HG03025 (cell line): ENCODE results near the gene INTS11.
A peak's percentile ranks its signal among the peaks of the same experiment; 100 is the strongest.
"Not testable (repeated sequence)": the region's sequence is repeated elsewhere in the genome, so short reads cannot be mapped to it uniquely, and the experiment has no call there.

Experiments used
- ATAC-seq: cut with Tn5 transposase; IDR thresholded peaks from one replicate; pipeline ENCODE4 v1.9.1; 2021; ENCODE audit warnings: mild to moderate bottlenecking, moderate library complexity; ENCODE audit not compliant: unreplicated experiment, low FRiP score

Gene INTS11

DNA sequence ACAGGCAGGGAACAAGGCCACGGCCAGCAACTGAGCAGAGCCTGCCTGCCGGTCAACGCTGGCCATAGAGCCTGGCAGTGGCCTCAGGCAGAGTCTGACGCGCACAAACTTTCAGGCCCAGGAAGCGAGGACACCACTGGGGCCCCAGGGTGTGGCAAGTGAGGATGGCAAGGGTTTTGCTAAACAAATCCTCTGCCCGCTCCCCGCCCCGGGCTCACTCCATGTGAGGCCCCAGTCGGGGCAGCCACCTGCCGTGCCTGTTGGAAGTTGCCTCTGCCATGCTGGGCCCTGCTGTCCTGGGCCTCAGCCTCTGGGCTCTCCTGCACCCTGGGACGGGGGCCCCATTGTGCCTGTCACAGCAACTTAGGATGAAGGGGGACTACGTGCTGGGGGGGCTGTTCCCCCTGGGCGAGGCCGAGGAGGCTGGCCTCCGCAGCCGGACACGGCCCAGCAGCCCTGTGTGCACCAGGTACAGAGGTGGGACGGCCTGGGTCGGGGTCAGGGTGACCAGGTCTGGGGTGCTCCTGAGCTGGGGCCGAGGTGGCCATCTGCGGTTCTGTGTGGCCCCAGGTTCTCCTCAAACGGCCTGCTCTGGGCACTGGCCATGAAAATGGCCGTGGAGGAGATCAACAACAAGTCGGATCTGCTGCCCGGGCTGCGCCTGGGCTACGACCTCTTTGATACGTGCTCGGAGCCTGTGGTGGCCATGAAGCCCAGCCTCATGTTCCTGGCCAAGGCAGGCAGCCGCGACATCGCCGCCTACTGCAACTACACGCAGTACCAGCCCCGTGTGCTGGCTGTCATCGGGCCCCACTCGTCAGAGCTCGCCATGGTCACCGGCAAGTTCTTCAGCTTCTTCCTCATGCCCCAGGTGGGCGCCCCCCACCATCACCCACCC, 6.9 kb upstream of the INTS11 start, which contains the start of gene TAS1R3:
TAS1R3 (plus strand) TSS at position 213 of the 898 bp plus-strand sequence; CDS start at position 279, 66 bp downstream.
- no peak for ATAC-seq

GRCh38 chr1:1330366-1331067, 6.1 kb upstream of the INTS11 start:
- ATAC-seq, result no peak

DNA sequence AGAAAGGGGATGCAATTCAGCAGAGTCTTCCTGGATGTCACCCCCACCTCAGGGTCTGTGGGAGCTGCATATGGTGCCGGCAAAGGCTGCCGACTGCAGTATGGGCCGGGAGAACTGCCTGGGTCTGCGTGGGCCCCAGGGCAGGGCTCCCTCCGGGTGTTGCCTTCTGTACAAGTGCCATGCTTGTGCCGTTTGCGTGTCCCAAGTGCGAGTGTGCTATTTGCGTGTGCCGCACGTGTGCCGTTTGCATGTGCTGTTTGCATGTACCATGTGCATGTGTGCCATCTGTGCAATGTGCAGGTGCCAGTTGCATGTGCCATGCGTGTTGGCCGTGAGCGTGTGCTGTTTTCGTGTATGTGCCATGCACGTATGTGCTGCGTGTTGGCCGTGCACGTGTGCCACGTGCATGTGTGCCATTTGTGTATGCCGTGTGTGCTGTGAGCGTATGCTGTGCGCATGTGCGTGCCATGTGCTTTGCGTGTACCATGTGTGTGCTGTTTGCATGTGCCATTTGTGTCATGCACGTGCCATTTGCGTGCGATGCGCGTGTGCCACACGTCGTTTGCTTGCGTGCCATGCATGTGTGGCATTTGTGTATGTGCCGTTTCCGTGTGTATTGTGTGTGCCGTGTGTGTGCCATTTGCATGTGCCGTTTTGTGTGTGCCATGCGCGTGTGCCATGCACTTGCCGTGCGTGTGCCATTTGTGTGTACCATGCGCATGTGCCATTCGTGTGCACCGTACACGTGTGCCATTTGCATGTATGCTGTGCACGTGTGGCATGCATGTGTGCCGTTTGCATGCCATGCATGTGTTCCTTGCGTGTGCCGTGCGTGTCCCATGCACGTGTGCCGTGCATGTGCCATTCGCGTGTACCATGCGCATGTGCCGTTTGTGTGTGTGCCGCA, 5.1 kb upstream of the INTS11 start:
- ATAC-seq, result no peak

GRCh38 chr1:1328254-1328653, 3.8 kb upstream of the INTS11 start:
- no peak for ATAC-seq

DNA sequence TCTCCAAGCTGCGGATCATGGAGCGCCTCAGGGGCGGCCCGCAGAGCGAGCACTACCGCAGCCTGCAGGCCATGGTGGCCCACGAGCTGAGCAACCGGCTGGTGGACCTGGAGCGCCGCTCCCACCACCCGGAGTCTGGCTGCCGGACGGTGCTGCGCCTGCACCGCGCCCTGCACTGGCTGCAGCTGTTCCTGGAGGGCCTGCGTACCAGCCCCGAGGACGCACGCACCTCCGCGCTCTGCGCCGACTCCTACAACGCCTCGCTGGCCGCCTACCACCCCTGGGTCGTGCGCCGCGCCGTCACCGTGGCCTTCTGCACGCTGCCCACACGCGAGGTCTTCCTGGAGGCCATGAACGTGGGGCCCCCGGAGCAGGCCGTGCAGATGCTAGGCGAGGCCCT, 2.8 kb upstream of the INTS11 start:
- ATAC-seq, result no peak

DNA sequence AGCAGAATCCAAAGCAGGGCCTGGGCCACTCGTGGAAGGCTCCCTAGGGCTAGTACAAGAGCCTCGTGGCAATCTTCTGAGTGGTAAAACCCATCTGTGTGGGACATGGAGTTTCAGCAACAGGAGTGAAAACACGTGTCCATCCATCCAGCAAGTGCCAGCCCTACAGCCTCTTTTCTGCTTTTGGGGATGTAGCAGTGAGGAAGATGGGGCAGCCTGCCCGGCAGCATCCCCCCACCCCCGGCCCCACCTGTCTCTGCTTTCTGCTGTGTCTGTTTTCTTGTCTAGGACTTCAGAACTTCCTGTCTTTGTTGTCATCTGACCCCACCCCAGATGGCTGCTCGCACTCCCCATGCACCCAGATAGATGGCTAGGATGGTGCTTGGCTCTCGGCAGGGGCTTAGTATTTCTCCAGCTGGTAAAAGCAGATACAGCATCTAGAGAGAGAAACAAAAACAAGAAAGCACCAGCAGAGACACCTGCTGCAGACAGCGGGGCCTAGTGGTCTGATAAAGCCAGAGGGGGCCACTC, 1.7 kb upstream of the INTS11 start:
- no peak for ATAC-seq

DNA sequence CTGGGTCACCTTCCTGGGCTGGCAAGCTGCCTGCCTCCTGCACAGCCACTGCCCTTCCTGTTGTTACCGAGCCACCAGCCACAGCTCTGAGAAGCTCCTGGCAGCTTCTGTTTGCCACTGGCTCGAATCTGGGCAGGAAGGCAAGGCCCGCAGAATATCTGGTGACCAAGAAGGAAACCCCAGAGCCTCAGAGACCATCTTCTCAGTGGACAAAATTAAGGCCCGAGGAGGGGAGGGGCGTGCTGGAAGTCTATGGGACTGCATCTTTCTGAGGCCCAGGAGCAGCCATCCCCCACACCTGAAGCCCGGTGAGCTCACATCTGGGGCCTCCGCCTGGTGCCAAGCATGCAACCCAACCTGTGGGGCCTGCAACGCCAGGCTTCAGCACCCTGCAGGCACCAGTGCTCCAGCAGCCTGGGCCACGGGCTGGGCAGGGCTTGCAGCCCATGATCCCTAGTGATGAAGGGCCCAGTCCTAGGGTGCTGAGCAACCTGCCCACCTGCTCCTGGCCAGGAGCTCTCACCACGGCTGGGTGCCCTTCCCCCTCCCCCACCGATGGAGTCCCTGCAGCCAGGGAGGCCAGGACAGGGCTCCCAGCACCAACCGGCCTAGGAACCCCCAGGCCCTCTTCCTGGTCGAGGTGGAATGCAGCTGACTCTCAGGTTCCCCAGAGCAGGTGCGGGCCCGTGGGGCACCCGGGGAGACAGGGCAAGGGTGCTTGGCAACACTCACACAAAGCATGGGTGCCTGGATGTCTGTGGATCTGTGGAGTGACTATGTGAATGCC, 1.0 kb upstream of the INTS11 start:
- ATAC-seq, result no peak

DNA sequence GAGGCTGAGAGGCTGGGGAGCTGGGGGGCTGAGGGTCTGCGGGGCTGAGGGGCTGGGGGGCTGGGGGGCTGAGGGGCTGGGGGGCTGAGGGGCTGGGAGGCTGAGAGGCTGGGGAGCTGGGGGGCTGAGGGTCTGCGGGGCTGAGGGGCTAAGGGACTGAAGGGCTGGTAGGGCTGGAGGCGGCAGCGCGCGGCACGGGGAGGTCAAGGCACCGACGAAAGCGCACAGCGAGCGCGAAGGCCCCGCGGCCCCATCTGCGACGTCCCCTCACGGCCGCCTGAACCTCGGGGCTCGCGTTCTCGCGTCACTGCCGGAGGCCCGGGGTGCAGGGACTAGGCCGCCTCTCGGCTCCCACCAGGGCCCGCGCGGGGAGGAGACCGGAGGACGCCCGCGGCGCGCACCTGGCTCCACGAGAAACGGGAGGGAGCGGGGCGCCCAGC, 356 bp downstream of the INTS11 start:
- peak; percentile 12 for ATAC-seq

- ATAC-seq, result no peak
These were observed 1.5 kb downstream of the INTS11 start for GRCh38 chr1:1322952-1323351.

- ATAC-seq, result no peak
These were observed 2.0 kb downstream of the INTS11 start for GRCh38 chr1:1322418-1322817.

GRCh38 chr1:1321477-1321876, 3.0 kb downstream of the INTS11 start:
- ATAC-seq, result no peak

GRCh38 chr1:1320666-1321448, 3.6 kb downstream of the INTS11 start:
- ATAC-seq, result no peak

- no peak for ATAC-seq
These were observed 4.9 kb downstream of the INTS11 start for GRCh38 chr1:1319646-1319941.

DNA sequence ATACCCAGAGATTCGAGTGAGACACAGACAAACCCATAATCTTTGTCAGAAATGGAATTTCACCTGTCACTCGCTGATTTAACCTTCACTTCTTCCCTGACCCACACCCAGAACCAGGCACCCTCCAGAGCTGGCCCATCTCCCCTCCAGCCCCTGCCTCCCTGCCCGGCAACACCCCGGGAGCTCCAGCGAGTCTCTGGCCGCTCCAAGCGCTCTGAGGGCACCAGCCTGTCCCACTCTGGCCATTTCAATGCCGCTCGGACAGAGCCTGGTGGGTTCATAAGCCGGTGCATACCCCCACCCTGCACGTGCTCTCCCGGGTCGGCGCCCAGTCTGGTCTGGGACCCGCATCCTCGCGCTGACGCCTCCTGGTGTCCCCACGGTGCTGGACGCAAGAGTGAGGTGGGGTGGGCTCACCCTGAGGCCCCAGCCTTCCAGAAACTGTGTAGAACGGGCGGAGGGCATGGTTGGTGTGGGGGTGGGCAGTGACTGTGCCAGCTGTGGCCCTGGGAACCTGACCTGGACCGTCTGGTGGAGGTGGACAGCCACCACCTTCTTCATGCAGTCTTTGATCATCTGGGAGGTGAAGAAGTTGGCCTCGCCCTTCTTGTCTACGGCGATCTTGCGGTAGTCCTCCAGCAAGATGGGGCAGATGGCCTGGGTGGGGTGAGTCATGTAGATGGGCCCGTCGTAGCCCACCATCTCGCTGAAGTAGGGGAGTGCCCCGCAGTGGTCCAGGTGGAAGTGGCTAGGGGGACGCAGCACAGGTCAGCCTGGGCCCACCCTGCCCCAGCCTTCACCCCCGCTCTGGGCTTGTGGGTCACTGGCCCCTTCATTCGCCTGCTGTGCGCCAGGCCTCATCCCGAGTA, 5.4 kb downstream of the INTS11 start:
- no peak for ATAC-seq

DNA sequence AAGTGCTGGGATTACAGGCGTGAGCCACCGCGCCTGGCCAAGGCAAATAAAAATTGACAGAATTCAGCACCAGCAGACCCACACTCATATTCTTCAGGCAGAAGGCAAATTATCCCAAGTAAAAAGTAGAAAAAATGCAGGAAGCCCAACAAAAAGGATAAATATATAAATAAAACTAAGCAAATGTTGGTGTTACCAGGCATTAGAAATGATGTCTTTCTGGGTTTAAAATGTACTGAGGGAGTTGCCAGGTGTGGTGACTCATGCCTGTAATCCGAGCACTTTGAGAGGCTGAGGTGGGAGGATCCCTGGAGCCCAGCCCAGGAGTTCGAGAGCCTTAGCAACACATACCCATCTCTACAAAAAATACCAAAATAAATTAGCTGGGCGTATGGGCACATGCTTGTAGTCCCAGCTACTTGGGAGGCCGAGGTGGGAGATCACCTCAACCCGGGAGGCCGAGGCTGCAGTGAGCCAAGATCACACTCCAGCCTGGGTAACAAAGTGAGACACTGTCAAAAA, 6.3 kb downstream of the INTS11 start:
- no peak for ATAC-seq

GRCh38 chr1:1317420-1317819, 7.0 kb downstream of the INTS11 start:
- ATAC-seq, result no peak

DNA sequence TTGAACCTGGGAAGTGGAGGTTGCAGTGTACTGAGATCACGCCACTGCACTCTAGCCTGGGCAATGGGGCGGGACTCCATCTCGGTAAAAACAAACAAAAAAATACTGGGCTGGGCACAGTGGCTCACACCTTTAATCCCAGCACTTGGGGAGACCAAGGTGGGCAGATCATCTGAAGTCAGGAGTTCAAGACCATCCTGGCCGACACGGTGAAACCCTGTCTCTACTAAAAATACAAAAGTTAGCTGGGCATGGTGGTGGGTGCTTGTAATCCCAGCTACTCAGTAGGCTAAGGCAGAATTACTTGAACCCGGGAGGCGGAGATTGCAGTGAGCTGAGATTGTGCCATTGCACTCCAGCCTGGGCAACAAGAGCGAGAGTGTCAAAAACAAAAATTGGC, 8.3 kb downstream of the INTS11 start:
- ATAC-seq, result not testable (repeated sequence)

DNA sequence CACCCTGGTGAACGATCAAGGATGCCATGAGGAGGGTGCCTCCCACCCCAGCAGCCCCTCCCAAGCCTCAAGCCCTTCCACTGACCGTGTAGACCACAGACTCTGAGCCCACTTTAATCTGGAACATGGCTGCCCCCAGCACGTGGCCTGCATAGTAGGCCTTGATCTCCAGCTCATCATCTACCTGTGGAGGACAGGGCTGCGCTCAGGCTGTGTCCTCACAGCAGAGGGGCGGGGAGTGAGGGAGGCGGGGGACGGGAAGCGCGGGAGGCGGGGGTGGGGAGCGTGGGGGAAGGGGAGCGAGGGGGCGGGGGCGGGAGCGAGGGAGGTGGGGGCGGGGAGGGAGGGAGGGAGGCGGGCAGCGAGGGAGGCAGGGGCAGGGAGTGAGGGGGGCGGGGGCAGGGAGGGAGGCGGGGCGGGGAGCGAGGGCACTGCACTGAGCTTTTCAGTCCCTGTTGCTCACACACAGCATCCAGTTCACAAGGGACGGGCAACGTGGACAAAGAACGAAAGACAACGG, 9.0 kb downstream of the INTS11 start:
- no peak for ATAC-seq
